ENCODE data around the gene FBRSL1.

FBRSL1 gene

DNA sequence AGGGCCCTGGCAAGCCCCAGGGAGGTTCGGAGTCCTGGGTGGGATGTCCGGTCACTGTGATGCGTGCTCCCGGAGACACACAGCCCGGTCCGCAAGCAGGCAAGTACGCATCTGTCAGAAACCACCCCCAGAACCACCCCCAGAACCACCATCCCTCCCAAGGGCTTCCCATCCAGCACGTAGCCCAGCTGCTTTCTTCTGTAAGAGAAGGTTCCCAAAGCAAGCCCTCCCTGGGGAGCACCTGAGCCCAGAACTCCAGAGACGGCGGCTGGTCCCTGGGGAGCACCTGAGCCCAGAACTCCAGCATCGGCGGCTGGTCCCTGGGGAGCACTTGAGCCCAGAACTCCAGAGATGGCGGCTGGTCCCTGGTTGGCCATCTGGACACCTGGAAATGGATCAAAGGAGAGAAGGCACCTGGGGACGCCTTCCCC lies 2.6 kb upstream of the FBRSL1 start:
- no peak for ATAC-seq

DNA sequence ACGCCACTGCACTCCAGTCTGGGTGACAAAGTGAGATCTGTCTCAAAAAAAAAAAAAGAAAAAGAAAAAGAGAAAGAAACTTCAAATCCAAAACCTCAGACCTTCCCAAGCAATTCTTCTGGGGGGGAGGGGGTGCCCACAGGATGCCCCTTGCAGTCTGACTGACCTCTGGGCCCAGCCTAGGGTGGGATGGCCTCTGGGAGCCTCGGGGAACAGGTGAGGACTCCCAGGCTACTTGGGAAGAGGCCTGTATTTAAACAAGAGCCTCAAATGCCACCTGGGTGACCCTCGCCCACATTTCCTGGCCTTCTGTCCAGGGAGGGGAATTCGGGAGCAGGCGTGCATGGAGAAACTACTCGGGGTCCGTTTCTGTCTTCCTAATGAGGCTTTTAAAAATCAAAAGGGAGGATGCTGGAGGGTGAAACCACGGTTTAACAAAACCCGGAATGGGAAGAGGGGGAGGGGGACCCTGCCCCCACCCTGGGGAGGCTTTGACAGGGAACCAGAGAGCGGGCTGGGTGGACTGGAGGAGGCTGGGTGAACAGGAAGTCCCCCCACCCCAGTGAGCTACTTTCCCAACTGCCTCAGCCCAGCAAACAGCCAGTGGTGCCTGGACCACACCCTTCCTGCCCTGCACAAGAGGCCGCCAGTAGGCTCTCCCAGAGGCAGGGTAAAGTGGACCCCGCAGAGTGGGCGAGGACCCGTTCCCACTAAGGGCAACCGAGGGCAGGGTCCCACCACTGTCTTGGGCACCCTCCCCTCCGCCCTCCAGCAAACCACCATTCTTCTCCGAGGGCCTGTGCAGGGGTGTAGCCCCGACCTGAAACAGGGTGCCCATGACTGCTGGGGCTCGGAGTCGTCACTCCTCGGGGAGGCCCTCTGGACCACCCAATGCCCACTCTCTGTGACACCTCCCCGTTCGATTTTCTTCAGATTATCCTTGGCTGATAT lies 1.5 kb upstream of the FBRSL1 start:
- ATAC-seq, result no peak
- TF ChIP-seq ZC3H10 (CRISPR knock-in tag; IDR thresholded peaks at IDR 0.05) (no peak), ISL1 (CRISPR knock-in tag; IDR thresholded peaks at IDR 0.05) (no peak), TOX (CRISPR knock-in tag; IDR thresholded peaks at IDR 0.05; ENCODE audit: borderline replicate concordance) (no peak), ZNF8 (CRISPR knock-in tag; IDR thresholded peaks at IDR 0.05) (no peak), ZNF565 (CRISPR knock-in tag; conservative IDR thresholded peaks at IDR 0.05; ENCODE audit: low read depth) (no peak), PPARA (CRISPR knock-in tag; IDR thresholded peaks at IDR 0.05; ENCODE audit: borderline replicate concordance) (no peak), ZNF70 (CRISPR knock-in tag; IDR thresholded peaks at IDR 0.05) (no peak), ZFP30 (CRISPR knock-in tag; IDR thresholded peaks at IDR 0.05) (no peak), TCF4 (CRISPR knock-in tag; IDR thresholded peaks at IDR 0.05; ENCODE audit: borderline replicate concordance) (no peak), SNAI2 (CRISPR knock-in tag; IDR thresholded peaks at IDR 0.05) (no peak), RARB (CRISPR knock-in tag; IDR thresholded peaks at IDR 0.05) (no peak)
- TF ChIP-seq, protein P1, sequence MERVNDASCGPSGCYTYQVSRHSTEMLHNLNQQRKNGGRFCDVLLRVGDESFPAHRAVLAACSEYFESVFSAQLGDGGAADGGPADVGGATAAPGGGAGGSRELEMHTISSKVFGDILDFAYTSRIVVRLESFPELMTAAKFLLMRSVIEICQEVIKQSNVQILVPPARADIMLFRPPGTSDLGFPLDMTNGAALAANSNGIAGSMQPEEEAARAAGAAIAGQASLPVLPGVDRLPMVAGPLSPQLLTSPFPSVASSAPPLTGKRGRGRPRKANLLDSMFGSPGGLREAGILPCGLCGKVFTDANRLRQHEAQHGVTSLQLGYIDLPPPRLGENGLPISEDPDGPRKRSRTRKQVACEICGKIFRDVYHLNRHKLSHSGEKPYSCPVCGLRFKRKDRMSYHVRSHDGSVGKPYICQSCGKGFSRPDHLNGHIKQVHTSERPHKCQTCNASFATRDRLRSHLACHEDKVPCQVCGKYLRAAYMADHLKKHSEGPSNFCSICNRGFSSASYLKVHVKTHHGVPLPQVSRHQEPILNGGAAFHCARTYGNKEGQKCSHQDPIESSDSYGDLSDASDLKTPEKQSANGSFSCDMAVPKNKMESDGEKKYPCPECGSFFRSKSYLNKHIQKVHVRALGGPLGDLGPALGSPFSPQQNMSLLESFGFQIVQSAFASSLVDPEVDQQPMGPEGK (CRISPR knock-in tag; IDR thresholded peaks at IDR 0.05; ENCODE audit: borderline replicate concordance), result no peak
- TF ChIP-seq, protein P2, sequence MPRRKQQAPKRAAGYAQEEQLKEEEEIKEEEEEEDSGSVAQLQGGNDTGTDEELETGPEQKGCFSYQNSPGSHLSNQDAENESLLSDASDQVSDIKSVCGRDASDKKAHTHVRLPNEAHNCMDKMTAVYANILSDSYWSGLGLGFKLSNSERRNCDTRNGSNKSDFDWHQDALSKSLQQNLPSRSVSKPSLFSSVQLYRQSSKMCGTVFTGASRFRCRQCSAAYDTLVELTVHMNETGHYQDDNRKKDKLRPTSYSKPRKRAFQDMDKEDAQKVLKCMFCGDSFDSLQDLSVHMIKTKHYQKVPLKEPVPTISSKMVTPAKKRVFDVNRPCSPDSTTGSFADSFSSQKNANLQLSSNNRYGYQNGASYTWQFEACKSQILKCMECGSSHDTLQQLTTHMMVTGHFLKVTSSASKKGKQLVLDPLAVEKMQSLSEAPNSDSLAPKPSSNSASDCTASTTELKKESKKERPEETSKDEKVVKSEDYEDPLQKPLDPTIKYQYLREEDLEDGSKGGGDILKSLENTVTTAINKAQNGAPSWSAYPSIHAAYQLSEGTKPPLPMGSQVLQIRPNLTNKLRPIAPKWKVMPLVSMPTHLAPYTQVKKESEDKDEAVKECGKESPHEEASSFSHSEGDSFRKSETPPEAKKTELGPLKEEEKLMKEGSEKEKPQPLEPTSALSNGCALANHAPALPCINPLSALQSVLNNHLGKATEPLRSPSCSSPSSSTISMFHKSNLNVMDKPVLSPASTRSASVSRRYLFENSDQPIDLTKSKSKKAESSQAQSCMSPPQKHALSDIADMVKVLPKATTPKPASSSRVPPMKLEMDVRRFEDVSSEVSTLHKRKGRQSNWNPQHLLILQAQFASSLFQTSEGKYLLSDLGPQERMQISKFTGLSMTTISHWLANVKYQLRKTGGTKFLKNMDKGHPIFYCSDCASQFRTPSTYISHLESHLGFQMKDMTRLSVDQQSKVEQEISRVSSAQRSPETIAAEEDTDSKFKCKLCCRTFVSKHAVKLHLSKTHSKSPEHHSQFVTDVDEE (CRISPR knock-in tag; IDR thresholded peaks at IDR 0.05), result no peak
- TF ChIP-seq, protein P3, sequence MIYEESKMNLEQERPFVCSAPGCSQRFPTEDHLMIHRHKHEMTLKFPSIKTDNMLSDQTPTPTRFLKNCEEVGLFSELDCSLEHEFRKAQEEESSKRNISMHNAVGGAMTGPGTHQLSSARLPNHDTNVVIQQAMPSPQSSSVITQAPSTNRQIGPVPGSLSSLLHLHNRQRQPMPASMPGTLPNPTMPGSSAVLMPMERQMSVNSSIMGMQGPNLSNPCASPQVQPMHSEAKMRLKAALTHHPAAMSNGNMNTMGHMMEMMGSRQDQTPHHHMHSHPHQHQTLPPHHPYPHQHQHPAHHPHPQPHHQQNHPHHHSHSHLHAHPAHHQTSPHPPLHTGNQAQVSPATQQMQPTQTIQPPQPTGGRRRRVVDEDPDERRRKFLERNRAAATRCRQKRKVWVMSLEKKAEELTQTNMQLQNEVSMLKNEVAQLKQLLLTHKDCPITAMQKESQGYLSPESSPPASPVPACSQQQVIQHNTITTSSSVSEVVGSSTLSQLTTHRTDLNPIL (CRISPR knock-in tag; IDR thresholded peaks at IDR 0.05; ENCODE audit: low read depth), result no peak

More for the DNA sequence above, 2.6 kb upstream of the FBRSL1 start:
- no peak for TF ChIP-seq ZC3H10 (CRISPR knock-in tag; IDR thresholded peaks at IDR 0.05)
- no peak for TF ChIP-seq ZNF8 (CRISPR knock-in tag; IDR thresholded peaks at IDR 0.05)
- no peak for TF ChIP-seq BACH2 (CRISPR knock-in tag; IDR thresholded peaks at IDR 0.05; ENCODE audit: borderline replicate concordance)
- TF ChIP-seq, protein P2 (CRISPR knock-in tag; IDR thresholded peaks at IDR 0.05), result no peak
- TF ChIP-seq RARB (CRISPR knock-in tag; IDR thresholded peaks at IDR 0.05), result no peak
- no peak for TF ChIP-seq ZFP3 (CRISPR knock-in tag; IDR thresholded peaks at IDR 0.05)
- TF ChIP-seq ZNF565 (CRISPR knock-in tag; conservative IDR thresholded peaks at IDR 0.05; ENCODE audit: low read depth), result no peak
- TF ChIP-seq, protein P3 (CRISPR knock-in tag; IDR thresholded peaks at IDR 0.05; ENCODE audit: low read depth), result no peak
- TF ChIP-seq TCF4 (CRISPR knock-in tag; IDR thresholded peaks at IDR 0.05; ENCODE audit: borderline replicate concordance), result no peak
- no peak for TF ChIP-seq CSDC2 (CRISPR knock-in tag; IDR thresholded peaks at IDR 0.05)
- TF ChIP-seq ESRRG (CRISPR knock-in tag; IDR thresholded peaks at IDR 0.05), result no peak
- TF ChIP-seq GLIS3 (CRISPR knock-in tag; IDR thresholded peaks at IDR 0.05), result no peak
